WTC11 (cell line): ENCODE data around the gene KDM4C. TPM values are rescaled to one million over a fixed set of nuclear protein-coding genes. Genes with fewer than 3 reads are reported as not detected.

Source experiments
- ATAC-seq: fragments of 200-7000 bp; cut with Tn5 transposase; 2 replicates; pipeline ENCODE4 v1.10.0; 2021; ENCODE audit warnings: mild to moderate bottlenecking, moderate library complexity
- CTCF ChIA-PET: fragments of 300-600 bp; sonication (Branson Sonifier 250); formaldehyde crosslinking; loops from one replicate; lab custom pipeline; 2021; ENCODE audit warnings: antibody characterized with exemption; lab: Charles Lee
- POLR2A ChIA-PET: fragments of 350-600 bp; sonication (Branson Sonifier 250); formaldehyde crosslinking; loops from one replicate; lab custom pipeline; 2021; ENCODE audit warnings: antibody characterized with exemption; lab: Charles Lee
- DNase-seq: peaks from one replicate; pipeline ENCODE4 v3.0.0; 2021; ENCODE audit warnings: low spot score
- H3K27ac Mint-ChIP-seq: 2 replicates; pipeline ENCODE4 v1.8.0; 2021; ENCODE audit warnings: mixed read lengths
- H3K27me3 Mint-ChIP-seq: 2 replicates; pipeline ENCODE4 v1.8.0; 2021; ENCODE audit warnings: low read depth, mild to moderate bottlenecking, moderate library complexity, mixed read lengths
- H3K36me3 Mint-ChIP-seq: 2 replicates; pipeline ENCODE4 v1.8.0; 2021; ENCODE audit warnings: mixed read lengths
- H3K4me1 Mint-ChIP-seq: 2 replicates; pipeline ENCODE4 v1.8.0; 2022; ENCODE audit warnings: mixed read lengths
- H3K4me3 Mint-ChIP-seq: 2 replicates; pipeline ENCODE4 v1.8.0; 2021; ENCODE audit warnings: mild to moderate bottlenecking, moderate library complexity, mixed read lengths
- H3K9me3 Mint-ChIP-seq: 2 replicates; pipeline ENCODE4 v1.8.0; 2021; ENCODE audit warnings: mixed read lengths
- ATF3 ChIP-seq: sonication (generic); formaldehyde crosslinking; conservative IDR thresholded peaks from 2 replicates; pipeline ENCODE4 v1.8.1; 2022; ENCODE audit warnings: mild to moderate bottlenecking, missing genetic modification reagents
- FOXP1 ChIP-seq: sonication (generic); formaldehyde crosslinking; IDR thresholded peaks from 2 replicates; pipeline ENCODE4 v1.8.0; 2022; ENCODE audit warnings: missing genetic modification reagents, mild to moderate bottlenecking, moderate library complexity, borderline replicate concordance
- GTF2I ChIP-seq: fragments of 250-450 bp; sonication (Bioruptor Pico); conservative IDR thresholded peaks from 2 replicates; pipeline ENCODE4 v1.4.0; 2021; ENCODE audit warnings: mild to moderate bottlenecking
- JUN ChIP-seq: sonication (generic); formaldehyde crosslinking; IDR thresholded peaks from 2 replicates; pipeline ENCODE4 v1.8.0; 2023; ENCODE audit warnings: mild to moderate bottlenecking, missing genetic modification reagents
- KAT7 ChIP-seq: sonication (generic); formaldehyde crosslinking; IDR thresholded peaks from 2 replicates; pipeline ENCODE4 v1.8.1; 2023; ENCODE audit warnings: missing genetic modification reagents, mild to moderate bottlenecking, borderline replicate concordance
- NR1H2 ChIP-seq: sonication (generic); formaldehyde crosslinking; IDR thresholded peaks from 2 replicates; pipeline ENCODE4 v1.9.0; 2021; ENCODE audit warnings: mild to moderate bottlenecking, moderate library complexity, missing genetic modification reagents
- ZMAT4 ChIP-seq: fragments of 250-450 bp; sonication (Bioruptor Pico); IDR thresholded peaks from 2 replicates; pipeline ENCODE4 v1.9.0; 2021; ENCODE audit warnings: mild to moderate bottlenecking
- ZNF281 ChIP-seq: sonication (generic); formaldehyde crosslinking; IDR thresholded peaks from 2 replicates; pipeline ENCODE4 v1.8.0; 2023; ENCODE audit warnings: mild to moderate bottlenecking, missing genetic modification reagents
- total RNA-seq: library from RNA; stranded (reverse); gene quantifications from 3 replicates; pipeline ENCODE4 v1.2.3, GENCODE V29; 2021
- TF ChIP-seq, protein P1 (sequence below): sonication (generic); formaldehyde crosslinking; IDR thresholded peaks from 2 replicates; pipeline ENCODE4 v1.8.0; 2022; ENCODE audit warnings: mild to moderate bottlenecking, missing genetic modification reagents
- TF ChIP-seq, protein P2 (sequence below): sonication (generic); formaldehyde crosslinking; IDR thresholded peaks from 2 replicates; pipeline ENCODE4 v1.8.0; 2022; ENCODE audit warnings: mild to moderate bottlenecking, missing genetic modification reagents
- TF ChIP-seq, protein P3 (sequence below): sonication (generic); formaldehyde crosslinking; IDR thresholded peaks from 2 replicates; pipeline ENCODE4 v1.8.0; 2022; ENCODE audit warnings: mild to moderate bottlenecking, missing genetic modification reagents
- TF ChIP-seq, protein P4 (sequence below): sonication (generic); formaldehyde crosslinking; IDR thresholded peaks from 2 replicates; pipeline ENCODE4 v1.8.0; 2023; ENCODE audit warnings: missing genetic modification reagents
- TF ChIP-seq, protein P5 (sequence below): sonication (generic); formaldehyde crosslinking; IDR thresholded peaks from 2 replicates; pipeline ENCODE4 v1.8.1; 2023; ENCODE audit warnings: mild to moderate bottlenecking, missing genetic modification reagents, moderate library complexity
- TF ChIP-seq, protein P6 (sequence below): sonication (generic); formaldehyde crosslinking; IDR thresholded peaks from 2 replicates; pipeline ENCODE4 v1.8.0; 2022; ENCODE audit warnings: missing genetic modification reagents

Gene KDM4C
- total RNA-seq, 1 experiment from 2014 or later: 29.2 TPM

- TF ChIP-seq, protein P1, sequence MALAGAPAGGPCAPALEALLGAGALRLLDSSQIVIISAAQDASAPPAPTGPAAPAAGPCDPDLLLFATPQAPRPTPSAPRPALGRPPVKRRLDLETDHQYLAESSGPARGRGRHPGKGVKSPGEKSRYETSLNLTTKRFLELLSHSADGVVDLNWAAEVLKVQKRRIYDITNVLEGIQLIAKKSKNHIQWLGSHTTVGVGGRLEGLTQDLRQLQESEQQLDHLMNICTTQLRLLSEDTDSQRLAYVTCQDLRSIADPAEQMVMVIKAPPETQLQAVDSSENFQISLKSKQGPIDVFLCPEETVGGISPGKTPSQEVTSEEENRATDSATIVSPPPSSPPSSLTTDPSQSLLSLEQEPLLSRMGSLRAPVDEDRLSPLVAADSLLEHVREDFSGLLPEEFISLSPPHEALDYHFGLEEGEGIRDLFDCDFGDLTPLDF (CRISPR knock-in tag): no peak
- no peak for TF ChIP-seq KAT7 (CRISPR knock-in tag)
- TF ChIP-seq NR1H2: no peak
- no peak for TF ChIP-seq ZMAT4 (CRISPR knock-in tag)
These were observed 6.8 kb downstream of the KDM4C start (continued) for GRCh38 chr9:6764523-6764922.

- ATAC-seq (peak; percentile 28), DNase-seq (no peak)
- Mint-ChIP-seq H3K4me1 (peaks cover 84% of the 10 kb centered on the region), H3K27me3 (no peaks in the 10 kb centered on the region), H3K9me3 (peaks cover 6% of the 10 kb centered on the region), H3K4me3 (peak overlapping the region; percentile 29), H3K27ac (peak overlapping the region; percentile 96), H3K36me3 (peaks cover 4% of the 10 kb centered on the region; the same call in 1 of the 2 replicates)
- CTCF ChIA-PET: no interaction called here
- POLR2A ChIA-PET: no interaction called here
- TF ChIP-seq ATF3 (no peak), JUN (no peak), FOXP1 (no peak), ZNF281 (CRISPR knock-in tag) (no peak), GTF2I (CRISPR knock-in tag) (no peak)
- TF ChIP-seq, protein P2, sequence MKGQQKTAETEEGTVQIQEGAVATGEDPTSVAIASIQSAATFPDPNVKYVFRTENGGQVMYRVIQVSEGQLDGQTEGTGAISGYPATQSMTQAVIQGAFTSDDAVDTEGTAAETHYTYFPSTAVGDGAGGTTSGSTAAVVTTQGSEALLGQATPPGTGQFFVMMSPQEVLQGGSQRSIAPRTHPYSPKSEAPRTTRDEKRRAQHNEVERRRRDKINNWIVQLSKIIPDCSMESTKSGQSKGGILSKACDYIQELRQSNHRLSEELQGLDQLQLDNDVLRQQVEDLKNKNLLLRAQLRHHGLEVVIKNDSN (CRISPR knock-in tag): no peak
- TF ChIP-seq, protein P3, sequence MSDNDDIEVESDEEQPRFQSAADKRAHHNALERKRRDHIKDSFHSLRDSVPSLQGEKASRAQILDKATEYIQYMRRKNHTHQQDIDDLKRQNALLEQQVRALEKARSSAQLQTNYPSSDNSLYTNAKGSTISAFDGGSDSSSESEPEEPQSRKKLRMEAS (CRISPR knock-in tag): no peak
- TF ChIP-seq, protein P4, sequence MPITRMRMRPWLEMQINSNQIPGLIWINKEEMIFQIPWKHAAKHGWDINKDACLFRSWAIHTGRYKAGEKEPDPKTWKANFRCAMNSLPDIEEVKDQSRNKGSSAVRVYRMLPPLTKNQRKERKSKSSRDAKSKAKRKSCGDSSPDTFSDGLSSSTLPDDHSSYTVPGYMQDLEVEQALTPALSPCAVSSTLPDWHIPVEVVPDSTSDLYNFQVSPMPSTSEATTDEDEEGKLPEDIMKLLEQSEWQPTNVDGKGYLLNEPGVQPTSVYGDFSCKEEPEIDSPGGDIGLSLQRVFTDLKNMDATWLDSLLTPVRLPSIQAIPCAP: no peak
- TF ChIP-seq, protein P5, sequence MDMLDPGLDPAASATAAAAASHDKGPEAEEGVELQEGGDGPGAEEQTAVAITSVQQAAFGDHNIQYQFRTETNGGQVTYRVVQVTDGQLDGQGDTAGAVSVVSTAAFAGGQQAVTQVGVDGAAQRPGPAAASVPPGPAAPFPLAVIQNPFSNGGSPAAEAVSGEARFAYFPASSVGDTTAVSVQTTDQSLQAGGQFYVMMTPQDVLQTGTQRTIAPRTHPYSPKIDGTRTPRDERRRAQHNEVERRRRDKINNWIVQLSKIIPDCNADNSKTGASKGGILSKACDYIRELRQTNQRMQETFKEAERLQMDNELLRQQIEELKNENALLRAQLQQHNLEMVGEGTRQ (CRISPR knock-in tag): no peak
- TF ChIP-seq, protein P6, sequence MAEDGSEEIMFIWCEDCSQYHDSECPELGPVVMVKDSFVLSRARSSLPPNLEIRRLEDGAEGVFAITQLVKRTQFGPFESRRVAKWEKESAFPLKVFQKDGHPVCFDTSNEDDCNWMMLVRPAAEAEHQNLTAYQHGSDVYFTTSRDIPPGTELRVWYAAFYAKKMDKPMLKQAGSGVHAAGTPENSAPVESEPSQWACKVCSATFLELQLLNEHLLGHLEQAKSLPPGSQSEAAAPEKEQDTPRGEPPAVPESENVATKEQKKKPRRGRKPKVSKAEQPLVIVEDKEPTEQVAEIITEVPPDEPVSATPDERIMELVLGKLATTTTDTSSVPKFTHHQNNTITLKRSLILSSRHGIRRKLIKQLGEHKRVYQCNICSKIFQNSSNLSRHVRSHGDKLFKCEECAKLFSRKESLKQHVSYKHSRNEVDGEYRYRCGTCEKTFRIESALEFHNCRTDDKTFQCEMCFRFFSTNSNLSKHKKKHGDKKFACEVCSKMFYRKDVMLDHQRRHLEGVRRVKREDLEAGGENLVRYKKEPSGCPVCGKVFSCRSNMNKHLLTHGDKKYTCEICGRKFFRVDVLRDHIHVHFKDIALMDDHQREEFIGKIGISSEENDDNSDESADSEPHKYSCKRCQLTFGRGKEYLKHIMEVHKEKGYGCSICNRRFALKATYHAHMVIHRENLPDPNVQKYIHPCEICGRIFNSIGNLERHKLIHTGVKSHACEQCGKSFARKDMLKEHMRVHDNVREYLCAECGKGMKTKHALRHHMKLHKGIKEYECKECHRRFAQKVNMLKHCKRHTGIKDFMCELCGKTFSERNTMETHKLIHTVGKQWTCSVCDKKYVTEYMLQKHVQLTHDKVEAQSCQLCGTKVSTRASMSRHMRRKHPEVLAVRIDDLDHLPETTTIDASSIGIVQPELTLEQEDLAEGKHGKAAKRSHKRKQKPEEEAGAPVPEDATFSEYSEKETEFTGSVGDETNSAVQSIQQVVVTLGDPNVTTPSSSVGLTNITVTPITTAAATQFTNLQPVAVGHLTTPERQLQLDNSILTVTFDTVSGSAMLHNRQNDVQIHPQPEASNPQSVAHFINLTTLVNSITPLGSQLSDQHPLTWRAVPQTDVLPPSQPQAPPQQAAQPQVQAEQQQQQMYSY (CRISPR knock-in tag): no peak
These were observed 7.2 kb downstream of the KDM4C start for GRCh38 chr9:6764950-6765349.
